HG03108 (cell line): ENCODE data around the gene F8.

Experiments
- ATAC-seq: cut with Tn5 transposase; IDR thresholded peaks from one replicate; pipeline ENCODE4 v1.9.1; 2021; ENCODE audit warnings: moderate library complexity; ENCODE audit not compliant: unreplicated experiment

The F8 gene

GRCh38 chrX:154791939-154792338, 230.6 kb downstream of the F8 start:
- ATAC-seq = no peak

GRCh38 chrX:154791467-154791866, 231.1 kb downstream of the F8 start:
- no peak for ATAC-seq
